ENCODE data around the gene CX3CR1.

- TF ChIP-seq, protein P1, sequence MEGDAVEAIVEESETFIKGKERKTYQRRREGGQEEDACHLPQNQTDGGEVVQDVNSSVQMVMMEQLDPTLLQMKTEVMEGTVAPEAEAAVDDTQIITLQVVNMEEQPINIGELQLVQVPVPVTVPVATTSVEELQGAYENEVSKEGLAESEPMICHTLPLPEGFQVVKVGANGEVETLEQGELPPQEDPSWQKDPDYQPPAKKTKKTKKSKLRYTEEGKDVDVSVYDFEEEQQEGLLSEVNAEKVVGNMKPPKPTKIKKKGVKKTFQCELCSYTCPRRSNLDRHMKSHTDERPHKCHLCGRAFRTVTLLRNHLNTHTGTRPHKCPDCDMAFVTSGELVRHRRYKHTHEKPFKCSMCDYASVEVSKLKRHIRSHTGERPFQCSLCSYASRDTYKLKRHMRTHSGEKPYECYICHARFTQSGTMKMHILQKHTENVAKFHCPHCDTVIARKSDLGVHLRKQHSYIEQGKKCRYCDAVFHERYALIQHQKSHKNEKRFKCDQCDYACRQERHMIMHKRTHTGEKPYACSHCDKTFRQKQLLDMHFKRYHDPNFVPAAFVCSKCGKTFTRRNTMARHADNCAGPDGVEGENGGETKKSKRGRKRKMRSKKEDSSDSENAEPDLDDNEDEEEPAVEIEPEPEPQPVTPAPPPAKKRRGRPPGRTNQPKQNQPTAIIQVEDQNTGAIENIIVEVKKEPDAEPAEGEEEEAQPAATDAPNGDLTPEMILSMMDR (conservative IDR thresholded peaks at IDR 0.05; ENCODE audit: low read depth, low read length) = no peak
- TF ChIP-seq SMC3 (IDR thresholded peaks at IDR 0.05; ENCODE audit: low read depth, low read length) (no peak), MAZ (IDR thresholded peaks at IDR 0.05; ENCODE audit: borderline replicate concordance, low read depth, low read length) (no peak), ELK1 (IDR thresholded peaks at IDR 0.05; ENCODE audit: borderline replicate concordance, low read depth, low read length) (no peak), CEBPB (IDR thresholded peaks at IDR 0.05; ENCODE audit: low read depth, low read length) (no peak), USF2 (IDR thresholded peaks at IDR 0.05; ENCODE audit: low read depth, low read length) (no peak), MXI1 (IDR thresholded peaks at IDR 0.05; ENCODE audit: borderline replicate concordance, low read depth, low read length) (no peak), RAD21 (IDR thresholded peaks at IDR 0.05; ENCODE audit: low read length) (no peak), MAFK (IDR thresholded peaks at IDR 0.05; ENCODE audit: low read depth, low read length) (no peak), POLR2A (IDR thresholded peaks at IDR 0.05; ENCODE audit: low read depth, low read length) (no peak), RCOR1 (IDR thresholded peaks at IDR 0.05; ENCODE audit: insufficient replicate concordance, low read length) (no peak)
These were observed at the start of gene CX3CR1 for GRCh38 chr3:39279745-39280517.
